ENCODE results near the gene CASK.
A peak's percentile ranks its signal among the peaks of the same experiment; 100 is the strongest.
"Not testable (repeated sequence)": the region's sequence is repeated elsewhere in the genome, so short reads cannot be mapped to it uniquely, and the experiment has no call there.

CASK gene

DNA sequence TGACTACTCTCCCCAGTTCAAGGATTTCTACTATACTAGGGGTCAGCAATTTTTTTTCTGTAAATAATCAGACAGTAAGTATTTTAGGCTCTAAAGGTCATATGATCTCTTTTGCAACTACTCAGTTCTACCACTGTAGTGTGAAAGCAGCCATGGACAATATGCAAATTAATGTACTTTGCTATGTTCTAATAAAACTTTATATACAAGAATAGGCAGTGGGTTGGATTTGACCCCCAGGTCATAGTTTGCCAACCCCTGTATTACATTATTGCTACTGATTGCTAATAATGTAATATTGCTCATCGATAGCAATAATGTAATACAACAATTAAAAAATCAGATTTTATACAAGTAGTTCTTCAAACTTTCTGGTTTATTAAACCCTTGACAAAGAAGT is 293.8 kb downstream of the CASK start:
- no peak for DNase-seq (ENCODE audit: low read depth in 2 of 2)

GRCh38 chrX:41621222-41621723 is 302.1 kb downstream of the CASK start:
- peak in 1 of 2 donors; percentile 0 for DNase-seq (ENCODE audit: low read depth in 2 of 2)

GRCh38 chrX:41619221-41619620 is 304.1 kb downstream of the CASK start:
- DNase-seq (ENCODE audit: low read depth in 2 of 2): no peak

GRCh38 chrX:41616935-41617334 is 306.4 kb downstream of the CASK start:
- no peak for DNase-seq (ENCODE audit: low read depth in 2 of 2)

DNA sequence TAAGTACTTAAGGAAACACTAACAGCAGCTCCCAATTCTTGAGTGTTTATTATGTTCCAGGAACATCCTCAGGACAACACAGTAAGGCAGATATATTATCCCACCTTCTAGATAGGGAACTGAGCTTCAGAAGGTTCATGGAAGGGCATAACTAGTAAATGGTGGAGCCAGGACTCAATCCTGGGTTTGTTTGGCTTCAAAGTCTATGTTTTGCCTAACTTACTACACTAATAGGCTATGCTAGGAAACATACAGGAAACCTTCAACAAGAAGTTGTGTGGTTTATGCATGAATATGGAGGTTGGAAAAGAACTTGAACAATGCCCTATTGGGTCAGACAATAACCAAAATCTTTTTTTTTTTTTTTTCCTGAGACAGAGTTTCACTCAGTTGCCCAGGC is 307.1 kb downstream of the CASK start:
- no peak for DNase-seq (ENCODE audit: low read depth in 2 of 2)

GRCh38 chrX:41608244-41608643 is 315.1 kb downstream of the CASK start:
- no peak for DNase-seq (ENCODE audit: low read depth in 2 of 2)

- DNase-seq (ENCODE audit: low read depth in 2 of 2): no peak
These were observed 316.0 kb downstream of the CASK start for GRCh38 chrX:41607264-41607832.

DNA sequence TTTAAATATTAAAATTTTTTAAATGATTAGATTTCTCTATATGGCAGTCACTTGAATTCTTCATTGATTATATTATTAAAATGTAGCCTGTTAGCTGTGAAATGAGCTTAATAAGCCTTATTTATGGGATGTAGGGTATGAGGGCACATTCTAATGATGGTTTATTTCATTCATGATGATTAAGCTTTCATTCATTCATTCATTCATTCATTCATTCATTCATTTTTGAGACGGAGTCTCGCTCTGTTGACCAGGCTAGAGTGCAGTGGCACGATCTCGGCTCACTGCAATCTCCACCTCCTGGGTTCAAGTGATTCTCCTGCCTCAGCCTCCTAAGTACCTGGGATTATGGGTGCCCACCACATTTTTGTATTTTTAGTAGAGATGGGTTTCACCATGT is 317.3 kb downstream of the CASK start:
- DNase-seq (ENCODE audit: low read depth in 2 of 2): not testable (repeated sequence)

GRCh38 chrX:41604766-41605543 is 318.4 kb downstream of the CASK start:
- DNase-seq (ENCODE audit: low read depth in 2 of 2): no peak

GRCh38 chrX:41604177-41604576 is 319.2 kb downstream of the CASK start:
- DNase-seq (ENCODE audit: low read depth in 2 of 2): no peak

DNA sequence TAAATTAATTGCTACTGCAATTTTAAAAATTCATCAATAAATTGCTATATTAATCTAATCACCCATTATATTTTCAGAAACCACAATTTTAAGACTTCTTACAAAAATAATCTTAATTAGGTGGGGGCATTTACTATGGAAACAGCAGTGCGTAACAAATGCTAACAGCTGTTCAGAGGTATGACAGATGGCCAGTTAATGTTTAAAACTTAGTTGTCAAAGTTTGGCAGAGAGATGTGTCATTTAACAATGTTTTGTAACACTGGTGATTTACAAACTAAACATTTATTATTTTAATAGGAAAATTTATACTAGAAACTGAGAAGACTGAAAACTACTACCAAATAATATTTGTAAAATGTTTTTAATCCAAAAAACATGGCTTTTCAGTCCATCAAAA is 319.8 kb downstream of the CASK start:
- no peak for DNase-seq (ENCODE audit: low read depth in 2 of 2)

GRCh38 chrX:41602816-41603345 is 320.5 kb downstream of the CASK start:
- no peak for DNase-seq (ENCODE audit: low read depth in 2 of 2)

DNA sequence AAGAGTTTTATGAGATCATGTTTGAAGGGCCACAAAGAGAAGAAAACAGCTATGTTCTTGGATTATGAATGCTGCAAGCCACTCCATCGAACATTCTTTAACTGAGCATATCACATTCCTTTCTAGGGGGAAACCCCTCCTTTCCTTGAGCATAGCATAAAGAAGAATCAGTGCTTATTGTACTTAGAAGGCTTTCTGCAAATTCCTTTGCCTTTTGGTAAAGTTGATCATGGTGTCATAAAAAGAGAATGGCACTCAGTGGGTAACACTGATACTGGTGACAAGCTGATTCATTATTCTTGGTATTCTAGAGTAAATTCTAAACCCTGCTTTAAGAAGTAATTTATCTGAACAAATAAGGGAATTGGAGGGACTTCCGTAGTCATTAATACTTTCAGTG is 323.1 kb downstream of the CASK start:
- no peak for DNase-seq (ENCODE audit: low read depth in 2 of 2)

DNA sequence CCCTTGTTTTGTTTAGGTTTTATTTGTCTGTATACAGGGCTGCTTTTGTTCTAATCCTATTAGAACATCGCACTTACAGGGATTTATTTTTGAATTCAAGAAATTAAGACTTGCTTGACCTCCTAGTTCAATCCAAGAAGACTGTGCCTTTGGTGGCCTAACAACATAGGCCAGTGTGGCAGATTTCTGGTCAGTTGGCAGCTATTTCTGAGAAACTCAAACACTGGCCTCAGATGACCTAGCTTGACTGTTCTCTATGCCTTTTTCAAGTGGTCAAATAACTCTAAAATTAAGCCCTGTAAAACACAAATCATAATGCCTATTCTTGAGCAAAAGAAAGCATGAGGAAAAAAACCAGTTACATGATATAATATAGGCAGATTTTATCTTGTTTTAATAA is 323.8 kb downstream of the CASK start:
- no peak for DNase-seq (ENCODE audit: low read depth in 2 of 2)

GRCh38 chrX:41596596-41596995 is 326.8 kb downstream of the CASK start:
- DNase-seq (ENCODE audit: low read depth in 2 of 2): no peak

DNA sequence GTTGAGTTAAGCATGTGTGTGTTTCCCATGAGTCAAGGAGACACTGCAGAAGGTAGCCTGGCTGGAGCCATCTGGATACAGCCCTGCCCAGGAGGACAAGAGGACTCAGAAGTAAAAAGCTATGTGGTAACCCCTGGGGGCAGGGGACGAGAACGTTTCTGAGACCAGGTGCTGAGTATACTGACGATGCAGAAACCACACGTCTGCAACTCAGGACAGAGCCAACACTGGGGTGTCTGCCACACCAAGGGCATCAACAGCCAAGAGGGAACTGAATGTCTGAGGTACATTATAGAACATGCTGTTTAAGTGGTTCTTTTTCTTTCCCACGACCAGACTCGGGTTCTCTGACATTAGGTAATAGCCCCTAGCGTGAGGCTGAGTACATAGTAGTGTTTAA is 328.7 kb downstream of the CASK start:
- DNase-seq (ENCODE audit: low read depth in 2 of 2): no peak

GRCh38 chrX:41591906-41592305 is 331.4 kb downstream of the CASK start:
- no peak for DNase-seq (ENCODE audit: low read depth in 2 of 2)

DNA sequence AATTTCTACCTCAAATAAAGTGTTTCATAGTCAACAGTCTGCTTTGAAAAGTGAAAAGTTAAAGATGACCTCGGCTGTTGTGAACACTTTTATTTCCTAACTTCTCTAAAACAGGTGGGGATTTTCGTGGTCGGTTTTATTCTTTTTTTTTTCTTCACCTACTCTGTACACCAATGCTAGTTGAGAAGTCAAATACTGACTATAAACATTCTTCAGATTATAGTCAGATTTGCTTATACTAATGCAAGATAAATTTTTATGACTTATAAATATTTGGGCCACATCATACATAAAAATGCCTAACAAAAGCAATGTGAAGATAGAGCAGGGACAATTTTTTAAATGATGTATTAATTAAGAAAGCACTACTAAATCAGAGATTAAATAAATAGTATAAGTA is 332.7 kb downstream of the CASK start:
- DNase-seq (ENCODE audit: low read depth in 2 of 2): no peak

- DNase-seq (ENCODE audit: low read depth in 2 of 2): no peak
These were observed 333.6 kb downstream of the CASK start for GRCh38 chrX:41589634-41590270.

- no peak for DNase-seq (ENCODE audit: low read depth in 2 of 2)
These were observed 335.1 kb downstream of the CASK start for GRCh38 chrX:41588271-41588670.

DNA sequence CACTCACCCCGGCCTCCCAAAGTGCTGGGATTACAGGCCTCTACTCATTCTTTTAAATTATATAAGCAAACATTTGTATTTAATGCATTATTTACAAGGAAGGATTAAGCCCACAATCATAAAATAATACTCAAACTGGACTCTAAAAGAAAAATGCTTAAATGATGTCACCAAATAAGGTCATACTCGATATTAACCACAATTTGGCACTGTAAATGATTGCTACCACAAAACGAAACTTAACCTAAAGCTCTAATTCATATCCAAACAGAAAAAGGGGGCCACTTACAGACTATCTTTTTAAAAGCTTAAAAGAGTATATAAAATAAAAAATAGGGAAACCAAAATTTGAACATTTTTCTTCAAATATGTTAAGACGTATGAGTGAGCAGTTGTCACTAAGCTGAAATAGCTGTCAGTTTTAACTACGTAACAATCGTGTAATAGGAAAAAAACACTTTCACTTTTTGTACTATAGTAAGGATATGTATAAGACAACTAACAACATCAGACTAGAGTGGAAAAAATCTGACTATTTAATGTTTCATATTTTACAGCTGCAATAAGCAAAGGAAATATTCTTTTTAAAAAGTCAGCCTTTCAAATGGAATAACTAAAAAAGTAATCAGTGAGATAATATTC is 342.8 kb downstream of the CASK start:
- no peak for DNase-seq (ENCODE audit: low read depth in 2 of 2)

DNA sequence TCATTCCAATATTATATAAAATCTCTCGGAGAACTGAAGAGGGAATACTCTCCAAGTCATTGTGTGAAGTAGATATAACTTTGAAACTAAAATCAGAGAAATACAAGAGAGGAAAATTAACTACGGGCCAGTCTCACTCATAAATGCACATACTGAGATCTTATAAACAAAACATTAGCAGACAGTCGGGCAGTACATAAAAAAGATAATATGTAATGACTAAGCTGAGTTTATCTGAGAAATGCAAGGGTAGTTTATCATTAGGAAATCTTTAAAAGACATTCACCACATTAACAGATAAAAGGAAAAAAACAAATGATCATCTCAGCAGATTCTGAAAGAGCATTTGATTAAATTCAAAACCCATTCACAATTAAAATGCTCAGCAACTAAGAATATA is 359.5 kb downstream of the CASK start:
- DNase-seq (ENCODE audit: low read depth in 2 of 2): no peak
